ENCODE measurements around the gene BAIAP3. TPM values are rescaled to one million over a fixed set of nuclear protein-coding genes. Genes with fewer than 3 reads are reported as not detected.

Gene BAIAP3
- total RNA-seq, 1 donor from 2014 or later = 3.0 TPM

- Histone ChIP-seq H3K4me3 (no peak overlapping the region), H3K27me3 (no peaks in the 10 kb centered on the region), H3K9me3 (no peaks in the 10 kb centered on the region), H3K27ac (no peak overlapping the region), H3K36me3 (peaks cover 89% of the 10 kb centered on the region), H3K4me1 (no peaks in the 10 kb centered on the region)
- ATAC-seq (no peak), DNase-seq (no peak)
- intact Hi-C loops (cut with DNase I) = no loop called here
- no peak for TF ChIP-seq CTCF (IDR thresholded peaks at IDR 0.05)
These were observed 14.4 kb upstream of the BAIAP3 start for GRCh38 chr16:1319041-1319440.

- TF ChIP-seq CTCF (IDR thresholded peaks at IDR 0.05) = no peak
- no peak overlapping the region for H3K27ac ChIP-seq
- H3K27me3 ChIP-seq = no peaks in the 10 kb centered on the region
- H3K4me3 ChIP-seq = no peak overlapping the region
- no peaks in the 10 kb centered on the region for H3K4me1 ChIP-seq
- DNase-seq = no peak
- peaks cover 89% of the 10 kb centered on the region for H3K36me3 ChIP-seq
- H3K9me3 ChIP-seq = no peaks in the 10 kb centered on the region
- intact Hi-C loops (cut with DNase I) = no loop called here
- ATAC-seq = no peak
These were observed 13.3 kb upstream of the BAIAP3 start for GRCh38 chr16:1320097-1320496.

- no peaks in the 10 kb centered on the region for H3K4me1 ChIP-seq
- no peaks in the 10 kb centered on the region for H3K9me3 ChIP-seq
- no peaks in the 10 kb centered on the region for H3K27me3 ChIP-seq
- H3K36me3 ChIP-seq = peaks cover 89% of the 10 kb centered on the region
- no peak for DNase-seq
- H3K4me3 ChIP-seq = no peak overlapping the region
- no peak for TF ChIP-seq CTCF (IDR thresholded peaks at IDR 0.05)
- intact Hi-C loops (cut with DNase I) = no loop called here
- ATAC-seq = no peak
- no peak overlapping the region for H3K27ac ChIP-seq
These were observed 12.7 kb upstream of the BAIAP3 start for GRCh38 chr16:1320658-1321240.

GRCh38 chr16:1322407-1322806 is 11.0 kb upstream of the BAIAP3 start:
- ATAC-seq = no peak
- intact Hi-C loops (cut with DNase I) = no loop called here
- no peaks in the 10 kb centered on the region for H3K9me3 ChIP-seq
- DNase-seq = no peak
- H3K4me1 ChIP-seq = no peaks in the 10 kb centered on the region
- H3K36me3 ChIP-seq = peaks cover 72% of the 10 kb centered on the region
- no peaks in the 10 kb centered on the region for H3K27me3 ChIP-seq
- no peak for TF ChIP-seq CTCF (IDR thresholded peaks at IDR 0.05)
- no peak overlapping the region for H3K4me3 ChIP-seq
- H3K27ac ChIP-seq = no peak overlapping the region

GRCh38 chr16:1323296-1324239 is 9.9 kb upstream of the BAIAP3 start:
- no peaks in the 10 kb centered on the region for H3K9me3 ChIP-seq
- H3K4me1 ChIP-seq = no peaks in the 10 kb centered on the region
- TF ChIP-seq CTCF (IDR thresholded peaks at IDR 0.05) = no peak
- DNase-seq = no peak
- ATAC-seq = no peak
- H3K36me3 ChIP-seq = peaks cover 61% of the 10 kb centered on the region
- intact Hi-C loops (cut with DNase I) = no loop called here
- H3K27ac ChIP-seq = no peak overlapping the region
- no peak overlapping the region for H3K4me3 ChIP-seq
- H3K27me3 ChIP-seq = no peaks in the 10 kb centered on the region
